Measurements from ENCODE around the gene ERC1.
A peak's percentile ranks its signal among the peaks of the same experiment; 100 is the strongest.

The ERC1 gene

DNA sequence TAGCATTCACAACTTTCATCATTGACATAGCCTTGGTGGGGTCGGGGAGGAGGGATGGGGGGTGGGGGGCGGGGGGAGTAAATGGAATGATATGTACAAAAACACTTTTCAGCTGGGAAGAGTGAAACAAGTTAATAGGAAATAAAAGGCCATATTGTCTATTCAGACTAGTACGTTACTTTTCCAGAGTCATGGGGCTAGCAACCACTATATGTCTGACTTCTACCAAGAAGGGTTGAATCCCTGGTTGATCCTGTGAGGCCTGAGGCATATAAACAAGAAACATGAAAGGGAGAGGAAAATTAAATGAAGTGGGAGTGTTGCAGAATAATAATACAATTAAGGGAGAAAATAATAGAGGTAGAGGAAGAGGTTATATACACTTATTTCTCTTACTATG lies 225.5 kb downstream of the ERC1 start:
- H3K4ac ChIP-seq (ENCODE audit: low read depth in 1 of 2, low read length in 2 of 2), result no peak overlapping the region
- no peak overlapping the region for H3K23ac ChIP-seq (ENCODE audit: low read length in 2 of 2)
- H3K18ac ChIP-seq (ENCODE audit: low read depth in 1 of 2, low read length in 2 of 2), result no peak overlapping the region
- H3K4me3 ChIP-seq (ENCODE audit: insufficient read depth in 1 of 2, low read depth in 1 of 2, low read length in 2 of 2), result no peak overlapping the region
- H3K9me3 ChIP-seq (ENCODE audit: control insufficient read depth, low read length), result no peaks in the 10 kb centered on the region
- no peak overlapping the region for H4K91ac ChIP-seq (ENCODE audit: low read length)
- no peak overlapping the region for H3K4me2 ChIP-seq (ENCODE audit: low read length, poor library complexity, severe bottlenecking)
- no peak for DNase-seq
- WGBS, result 100% methylated on average over 1 of the region's 3 CpGs
- no peak overlapping the region for H2BK5ac ChIP-seq (ENCODE audit: low read depth, low read length, poor library complexity, severe bottlenecking)
- no peaks in the 10 kb centered on the region for H3K4me1 ChIP-seq (ENCODE audit: control insufficient read depth, insufficient read depth, low read depth, low read length)
- peak overlapping the region; percentile 44 for H3K9ac ChIP-seq (ENCODE audit: low read length)
- H4K8ac ChIP-seq (ENCODE audit: low read length), result no peak overlapping the region
- H3K36me3 ChIP-seq (ENCODE audit: control insufficient read depth in 1 of 2, insufficient read depth in 2 of 2, low read depth in 1 of 2, low read length in 2 of 2), result no peaks in the 10 kb centered on the region
- H2BK120ac ChIP-seq (ENCODE audit: low read depth, low read length), result no peak overlapping the region
- no peak overlapping the region for H2AFZ ChIP-seq (ENCODE audit: low read depth, low read length)
- no peak overlapping the region for H2BK15ac ChIP-seq (ENCODE audit: low read depth, poor library complexity, severe bottlenecking)
- no peaks in the 10 kb centered on the region for H3K27me3 ChIP-seq (ENCODE audit: control insufficient read depth in 1 of 2, insufficient read depth in 1 of 2, low read length in 2 of 2)
- H3K27ac ChIP-seq (ENCODE audit: low read length, poor library complexity, severe bottlenecking), result no peak overlapping the region
- H2BK12ac ChIP-seq (ENCODE audit: low read length in 2 of 2), result no peak overlapping the region
- H3K79me1 ChIP-seq (replicated peaks; ENCODE audit: low read length, poor library complexity, severe bottlenecking), result peaks cover 5% of the 10 kb centered on the region
- H2AK5ac ChIP-seq (ENCODE audit: low read length, severe bottlenecking), result no peak overlapping the region
- no peak overlapping the region for H3K14ac ChIP-seq (ENCODE audit: low read length in 2 of 2)

DNA sequence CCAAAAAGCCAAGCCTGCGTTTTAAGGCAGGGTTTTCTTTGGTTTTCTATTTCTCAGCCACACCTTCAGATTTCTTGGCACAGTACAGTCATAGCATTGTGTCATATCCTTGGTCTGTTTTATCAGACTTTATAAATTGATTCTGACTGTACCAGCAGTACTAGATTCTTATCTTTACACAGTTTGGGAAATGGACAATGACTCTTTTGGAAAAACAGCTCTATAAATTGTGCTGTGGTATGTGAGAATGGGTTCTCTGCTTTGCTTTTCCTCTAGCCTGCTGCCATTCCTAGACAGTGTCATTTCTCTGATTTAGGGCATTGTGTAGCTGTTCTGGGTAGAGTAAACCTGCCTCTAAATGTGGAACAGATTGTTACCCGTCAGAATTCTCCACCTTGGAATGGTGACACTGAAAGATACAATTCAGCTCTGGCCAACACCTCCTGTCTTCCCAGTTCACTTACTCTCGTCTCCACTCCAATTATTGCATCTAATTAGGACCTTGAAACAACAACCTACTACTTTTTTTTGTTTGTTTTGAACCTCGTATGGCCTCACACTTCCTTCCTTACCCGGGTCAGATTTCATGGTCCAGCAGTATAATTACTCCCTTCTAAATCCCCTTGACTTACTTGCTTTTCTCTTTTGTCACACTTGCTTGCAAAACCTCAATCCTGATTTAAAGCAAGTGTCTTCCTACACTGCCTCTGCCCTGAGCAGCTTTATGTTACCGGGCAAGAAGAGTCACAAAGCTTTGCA lies 226.3 kb downstream of the ERC1 start:
- Histone ChIP-seq H3K14ac (ENCODE audit: low read length in 2 of 2) (no peak overlapping the region), H3K4me3 (ENCODE audit: insufficient read depth in 1 of 2, low read depth in 1 of 2, low read length in 2 of 2) (no peak overlapping the region), H3K79me1 (replicated peaks; ENCODE audit: low read length, poor library complexity, severe bottlenecking) (peaks cover 3% of the 10 kb centered on the region), H2BK12ac (ENCODE audit: low read length in 2 of 2) (no peak overlapping the region), H3K23ac (ENCODE audit: low read length in 2 of 2) (no peak overlapping the region), H3K9ac (ENCODE audit: low read length) (peak overlapping the region; percentile 55), H3K4me1 (ENCODE audit: control insufficient read depth, insufficient read depth, low read depth, low read length) (no peaks in the 10 kb centered on the region), H4K8ac (ENCODE audit: low read length) (no peak overlapping the region), H3K4ac (ENCODE audit: low read depth in 1 of 2, low read length in 2 of 2) (no peak overlapping the region), H3K36me3 (ENCODE audit: control insufficient read depth in 1 of 2, insufficient read depth in 2 of 2, low read depth in 1 of 2, low read length in 2 of 2) (no peaks in the 10 kb centered on the region), H2AK5ac (ENCODE audit: low read length, severe bottlenecking) (no peak overlapping the region), H2BK5ac (ENCODE audit: low read depth, low read length, poor library complexity, severe bottlenecking) (no peak overlapping the region), H3K27ac (ENCODE audit: low read length, poor library complexity, severe bottlenecking) (no peak overlapping the region), H2BK120ac (ENCODE audit: low read depth, low read length) (no peak overlapping the region), H3K27me3 (ENCODE audit: control insufficient read depth in 1 of 2, insufficient read depth in 1 of 2, low read length in 2 of 2) (no peaks in the 10 kb centered on the region), H3K4me2 (ENCODE audit: low read length, poor library complexity, severe bottlenecking) (no peak overlapping the region), H4K91ac (ENCODE audit: low read length) (no peak overlapping the region), H3K18ac (ENCODE audit: low read depth in 1 of 2, low read length in 2 of 2) (no peak overlapping the region), H3K9me3 (ENCODE audit: control insufficient read depth, low read length) (no peaks in the 10 kb centered on the region), H2AFZ (ENCODE audit: low read depth, low read length) (no peak overlapping the region), H2BK15ac (ENCODE audit: low read depth, poor library complexity, severe bottlenecking) (no peak overlapping the region)
- 21% methylated on average over 5 of the region's 6 CpGs for WGBS
- DNase-seq, result peak; percentile 45

DNA sequence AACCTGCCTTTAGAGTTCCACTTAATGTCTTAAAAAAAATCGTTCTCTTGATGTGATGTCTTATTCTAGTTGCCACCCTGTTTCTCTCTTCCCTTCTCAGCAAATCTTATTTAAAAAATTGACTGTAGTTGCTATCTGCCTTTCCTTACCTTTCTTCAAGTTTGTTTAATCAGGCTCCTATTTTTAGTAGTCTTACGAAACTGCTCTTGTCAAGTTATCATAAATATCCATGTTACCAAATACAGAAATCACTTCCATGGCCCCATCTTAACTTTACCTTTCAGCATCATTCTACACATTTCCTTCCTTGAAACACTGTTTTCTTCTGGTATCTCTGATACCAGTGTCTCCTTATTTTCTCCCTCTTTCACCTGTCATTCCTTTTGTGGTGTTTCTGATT lies 227.3 kb downstream of the ERC1 start:
- no peak overlapping the region for H2BK12ac ChIP-seq (ENCODE audit: low read length in 2 of 2)
- H4K91ac ChIP-seq (ENCODE audit: low read length), result no peak overlapping the region
- H3K9me3 ChIP-seq (ENCODE audit: control insufficient read depth, low read length), result no peaks in the 10 kb centered on the region
- H4K8ac ChIP-seq (ENCODE audit: low read length), result no peak overlapping the region
- no peak overlapping the region for H2BK120ac ChIP-seq (ENCODE audit: low read depth, low read length)
- H3K23ac ChIP-seq (ENCODE audit: low read length in 2 of 2), result no peak overlapping the region
- H3K14ac ChIP-seq (ENCODE audit: low read length in 2 of 2), result no peak overlapping the region
- no peak overlapping the region for H2BK5ac ChIP-seq (ENCODE audit: low read depth, low read length, poor library complexity, severe bottlenecking)
- H3K27me3 ChIP-seq (ENCODE audit: control insufficient read depth in 1 of 2, insufficient read depth in 1 of 2, low read length in 2 of 2), result no peaks in the 10 kb centered on the region
- no peak for DNase-seq
- over 99% methylated on average over 2 of the region's 2 CpGs for WGBS
- no peak overlapping the region for H2BK15ac ChIP-seq (ENCODE audit: low read depth, poor library complexity, severe bottlenecking)
- no peak overlapping the region for H3K4ac ChIP-seq (ENCODE audit: low read depth in 1 of 2, low read length in 2 of 2)
- no peak overlapping the region for H3K4me3 ChIP-seq (ENCODE audit: insufficient read depth in 1 of 2, low read depth in 1 of 2, low read length in 2 of 2)
- no peak overlapping the region for H3K4me2 ChIP-seq (ENCODE audit: low read length, poor library complexity, severe bottlenecking)
- no peak overlapping the region for H2AK5ac ChIP-seq (ENCODE audit: low read length, severe bottlenecking)
- no peaks in the 10 kb centered on the region for H3K36me3 ChIP-seq (ENCODE audit: control insufficient read depth in 1 of 2, insufficient read depth in 2 of 2, low read depth in 1 of 2, low read length in 2 of 2)
- H3K9ac ChIP-seq (ENCODE audit: low read length), result no peak overlapping the region
- H2AFZ ChIP-seq (ENCODE audit: low read depth, low read length), result no peak overlapping the region
- H3K4me1 ChIP-seq (ENCODE audit: control insufficient read depth, insufficient read depth, low read depth, low read length), result no peaks in the 10 kb centered on the region
- H3K79me1 ChIP-seq (replicated peaks; ENCODE audit: low read length, poor library complexity, severe bottlenecking), result no peaks in the 10 kb centered on the region
- H3K18ac ChIP-seq (ENCODE audit: low read depth in 1 of 2, low read length in 2 of 2), result no peak overlapping the region
- H3K27ac ChIP-seq (ENCODE audit: low read length, poor library complexity, severe bottlenecking), result no peak overlapping the region

DNA sequence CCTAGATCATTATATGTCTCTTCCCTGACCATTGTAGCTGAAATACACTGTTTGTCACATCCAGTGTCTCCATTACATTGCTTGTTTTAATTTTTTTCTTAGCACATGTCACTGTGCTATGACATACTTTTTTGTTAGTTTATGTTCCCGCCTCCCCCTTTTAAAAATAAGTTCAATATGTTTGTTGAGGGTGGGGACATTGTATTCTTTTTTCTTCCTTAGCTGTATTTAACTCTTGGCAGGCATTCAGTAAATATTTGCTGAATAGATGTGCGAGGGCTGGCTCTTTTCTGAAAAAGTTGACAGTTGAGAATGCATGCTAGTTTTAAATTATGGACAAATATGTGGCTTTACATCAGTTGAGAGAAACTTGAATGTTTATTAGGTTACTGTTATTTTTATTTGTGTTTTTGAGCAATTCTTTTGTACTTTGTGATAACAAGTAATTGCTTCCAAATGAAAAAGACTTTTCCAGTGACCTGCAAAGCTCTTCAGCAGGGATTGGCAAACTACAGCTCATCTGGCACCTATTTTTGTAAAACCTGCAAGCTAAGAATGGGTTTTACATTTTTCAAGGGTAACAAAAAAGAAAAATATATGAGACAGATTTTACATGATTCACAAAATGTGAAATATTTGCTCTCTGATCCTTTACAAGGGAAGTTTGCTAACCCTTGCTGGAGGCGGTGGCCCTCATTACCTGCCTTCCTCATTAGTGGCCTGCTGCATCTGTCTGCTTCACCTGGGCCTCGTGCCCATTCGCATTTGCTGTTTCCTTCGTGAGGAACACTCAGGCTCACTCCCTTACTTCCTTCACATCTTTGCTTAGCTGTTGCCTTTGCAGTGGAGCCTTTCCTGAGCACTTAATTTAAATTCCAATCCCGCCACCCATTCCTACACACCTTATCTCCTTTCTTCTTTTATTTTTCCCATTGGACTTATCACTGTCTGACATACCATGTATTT lies 229.4 kb downstream of the ERC1 start:
- DNase-seq, result no peak

More for the DNA sequence above, 229.4 kb downstream of the ERC1 start:
- no peak overlapping the region for H2AFZ ChIP-seq (ENCODE audit: low read depth, low read length)
- H4K8ac ChIP-seq (ENCODE audit: low read length), result no peak overlapping the region
- H2BK15ac ChIP-seq (ENCODE audit: low read depth, poor library complexity, severe bottlenecking), result no peak overlapping the region
- H3K4me1 ChIP-seq (ENCODE audit: control insufficient read depth, insufficient read depth, low read depth, low read length), result no peaks in the 10 kb centered on the region
- H3K18ac ChIP-seq (ENCODE audit: low read depth in 1 of 2, low read length in 2 of 2), result no peak overlapping the region
- no peak overlapping the region for H3K27ac ChIP-seq (ENCODE audit: low read length, poor library complexity, severe bottlenecking)
- no peak overlapping the region for H3K14ac ChIP-seq (ENCODE audit: low read length in 2 of 2)
- no peak overlapping the region for H3K9ac ChIP-seq (ENCODE audit: low read length)
- H3K4me3 ChIP-seq (ENCODE audit: insufficient read depth in 1 of 2, low read depth in 1 of 2, low read length in 2 of 2), result no peak overlapping the region
- no peak overlapping the region for H2BK12ac ChIP-seq (ENCODE audit: low read length in 2 of 2)
- no peaks in the 10 kb centered on the region for H3K9me3 ChIP-seq (ENCODE audit: control insufficient read depth, low read length)
- H3K27me3 ChIP-seq (ENCODE audit: control insufficient read depth in 1 of 2, insufficient read depth in 1 of 2, low read length in 2 of 2), result no peaks in the 10 kb centered on the region
- H3K4me2 ChIP-seq (ENCODE audit: low read length, poor library complexity, severe bottlenecking), result no peak overlapping the region
- H3K4ac ChIP-seq (ENCODE audit: low read depth in 1 of 2, low read length in 2 of 2), result no peak overlapping the region
- 87% methylated on average over 6 of the region's 7 CpGs for WGBS
- no peak overlapping the region for H2AK5ac ChIP-seq (ENCODE audit: low read length, severe bottlenecking)
- H3K23ac ChIP-seq (ENCODE audit: low read length in 2 of 2), result no peak overlapping the region
- H3K79me1 ChIP-seq (replicated peaks; ENCODE audit: low read length, poor library complexity, severe bottlenecking), result no peaks in the 10 kb centered on the region
- no peak overlapping the region for H4K91ac ChIP-seq (ENCODE audit: low read length)
- H2BK120ac ChIP-seq (ENCODE audit: low read depth, low read length), result no peak overlapping the region
- H3K36me3 ChIP-seq (ENCODE audit: control insufficient read depth in 1 of 2, insufficient read depth in 2 of 2, low read depth in 1 of 2, low read length in 2 of 2), result no peaks in the 10 kb centered on the region
- H2BK5ac ChIP-seq (ENCODE audit: low read depth, low read length, poor library complexity, severe bottlenecking), result no peak overlapping the region

Measured in mesenchymal stem cell (in vitro differentiated cells and primary cell).